ENCODE results near the gene SDS.

SDS gene

DNA sequence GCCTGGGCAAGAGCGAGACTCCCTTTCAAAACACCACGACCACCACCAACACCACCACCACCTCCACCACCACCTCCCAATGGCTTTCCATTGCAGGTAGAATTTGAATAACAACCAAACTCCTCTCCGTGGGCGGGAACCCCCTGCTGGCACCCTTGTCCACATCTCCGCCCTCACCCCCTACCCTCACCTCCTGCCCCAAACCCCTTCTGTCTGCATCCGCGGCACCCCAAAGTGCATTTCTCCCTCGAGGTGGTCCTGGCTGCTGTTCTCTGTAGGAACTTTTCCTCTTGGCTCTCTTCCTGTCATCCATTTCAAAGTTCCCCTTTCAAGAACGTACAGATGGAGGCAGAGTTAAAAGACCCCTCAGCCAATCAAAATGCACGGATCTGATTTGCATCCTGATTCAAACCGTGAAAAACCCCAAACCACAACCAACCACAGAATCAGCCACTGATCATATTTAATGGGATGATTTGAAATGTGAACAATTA is 22.3 kb upstream of the SDS start:
- DNase-seq (ENCODE audit: low spot score) (no peak), FAIRE-seq (no peak)

GRCh38 chr12:113424915-113425823 is 21.5 kb upstream of the SDS start:
- DNase-seq (ENCODE audit: low spot score) (peak; percentile 14), FAIRE-seq (no peak)

DNA sequence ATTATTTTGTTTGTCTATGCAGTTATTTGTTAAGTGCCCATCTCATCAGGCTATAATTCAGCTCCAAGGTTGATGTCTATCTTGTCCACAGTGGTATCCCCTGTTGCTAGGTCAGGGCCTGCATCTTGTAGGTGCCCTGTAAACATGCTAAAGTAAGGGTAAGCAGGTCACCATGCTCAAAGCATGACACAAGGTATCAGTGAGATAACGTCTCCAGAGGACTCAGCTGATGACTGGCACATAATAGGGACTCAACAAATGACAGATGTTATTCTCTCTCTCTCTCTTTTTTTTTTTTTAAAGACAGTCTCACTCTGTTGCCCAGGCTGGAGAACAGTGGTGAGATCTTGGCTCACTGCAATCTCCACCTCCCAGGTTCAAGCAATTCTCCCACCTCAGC is 20.8 kb upstream of the SDS start:
- FAIRE-seq (no peak), DNase-seq (ENCODE audit: low spot score) (no peak)

DNA sequence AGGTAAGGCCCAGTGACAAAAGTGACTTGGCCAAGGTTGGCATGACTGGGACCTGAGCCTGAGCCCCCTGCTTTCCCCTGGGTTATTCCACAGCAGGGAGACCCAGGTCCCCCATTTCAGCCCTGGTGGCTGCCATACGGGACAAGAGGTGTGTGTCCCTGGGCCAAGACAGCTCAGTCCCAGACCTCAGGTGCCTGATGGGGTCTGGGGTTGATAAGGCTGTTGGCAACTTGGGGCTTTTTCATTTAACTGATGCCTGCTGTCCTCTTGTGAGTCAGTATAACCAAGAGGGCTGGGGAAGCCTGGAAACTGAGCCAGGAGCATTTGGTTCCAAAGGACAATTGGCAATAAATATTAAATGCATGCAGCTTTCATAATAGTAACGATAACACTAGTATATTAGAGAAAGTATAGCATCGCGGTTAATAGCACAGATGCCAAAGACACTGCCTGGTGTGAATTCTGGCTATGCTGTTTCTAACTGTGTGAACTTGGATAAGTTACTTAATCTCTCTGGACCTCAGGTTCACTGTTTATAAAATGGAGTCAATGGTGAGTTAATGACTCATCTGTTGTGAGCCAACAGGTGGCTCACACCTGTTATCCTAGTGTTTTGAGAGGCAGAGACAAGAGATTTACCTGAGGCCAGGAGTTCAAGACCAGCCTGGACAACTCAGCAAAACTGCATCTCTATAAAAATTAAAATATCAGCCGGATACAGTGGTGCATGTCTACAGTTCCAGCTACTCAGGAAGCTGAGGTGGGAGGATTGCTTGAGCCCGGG is 19.4 kb upstream of the SDS start:
- no peak for FAIRE-seq
- DNase-seq (ENCODE audit: low spot score) = no peak

DNA sequence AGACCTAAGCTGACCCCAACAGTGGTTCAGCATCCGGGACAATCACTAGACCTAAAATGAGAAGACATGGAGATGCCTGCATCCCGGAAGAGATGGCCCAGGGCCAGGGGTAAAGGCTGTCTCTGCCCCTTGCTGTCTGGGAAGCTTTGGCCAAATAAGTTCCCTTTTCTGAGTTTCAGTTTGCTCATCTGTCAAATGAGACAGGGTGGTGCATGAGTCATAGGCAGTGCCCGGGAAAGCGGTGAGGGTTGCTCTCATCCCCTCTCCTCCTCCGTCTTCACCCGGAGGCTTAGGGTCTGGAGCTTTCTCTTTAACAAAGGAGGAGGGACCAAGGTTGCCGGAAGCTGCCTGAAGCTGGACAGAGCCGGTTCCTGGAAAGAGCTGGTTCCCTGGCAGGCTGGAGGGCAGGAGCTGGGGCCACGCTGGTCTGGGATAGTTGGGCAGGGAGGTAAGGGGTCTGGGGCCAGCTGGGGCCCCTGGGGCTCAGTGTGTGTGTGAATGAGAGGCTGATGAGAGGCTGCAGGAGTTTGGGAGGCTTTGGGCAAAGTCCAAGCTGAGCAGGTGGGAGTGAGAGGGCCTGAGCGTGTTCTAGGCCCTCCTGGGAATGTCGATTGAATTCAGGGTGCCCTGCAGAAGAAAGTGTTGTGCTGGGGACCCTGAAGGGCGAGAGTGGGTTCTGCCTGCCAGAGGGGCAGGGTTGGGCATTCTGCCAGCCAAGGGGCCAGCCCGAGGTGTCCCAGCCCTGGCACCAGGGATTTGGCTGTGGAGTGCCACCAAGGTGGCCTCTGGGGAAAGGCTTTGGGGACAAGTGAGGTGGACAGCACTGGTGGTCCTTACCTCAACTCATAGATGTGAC is 18.6 kb upstream of the SDS start, which contains the start of gene SDSL:
TSS of gene SDSL (plus strand) at position 351 of the 856 bp plus-strand sequence. CDS start 5,603 bp downstream, outside the sequence.
- peak; percentile 89 for FAIRE-seq

DNA sequence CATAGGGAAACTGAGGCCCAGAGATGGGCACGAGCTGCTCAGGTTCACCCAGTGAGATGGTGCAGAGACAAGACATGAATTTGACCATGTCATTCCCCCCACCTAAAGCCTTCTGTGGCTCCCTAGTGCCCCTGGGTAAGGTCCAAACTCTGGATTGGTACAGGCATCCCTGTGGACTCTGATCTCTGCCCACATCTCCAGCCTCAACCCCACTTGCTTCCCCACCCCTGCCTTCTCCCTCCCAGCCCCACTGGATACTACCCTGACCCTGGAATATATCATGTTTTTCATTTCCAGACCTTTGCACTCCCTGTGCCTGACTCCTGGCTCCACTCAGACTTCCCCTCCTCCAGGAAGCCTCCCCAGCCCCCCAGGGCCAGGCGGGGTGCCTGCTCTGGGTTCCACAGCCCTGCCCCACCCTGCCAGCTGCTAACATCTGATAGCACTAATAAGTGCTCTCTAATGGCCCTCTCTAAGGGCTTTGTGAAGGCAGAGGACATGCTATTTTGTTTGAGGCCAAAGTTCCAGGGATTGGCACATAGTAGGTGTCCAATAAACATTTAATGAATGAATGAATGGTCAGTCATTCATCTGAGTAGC is 17.4 kb upstream of the SDS start:
- DNase-seq (ENCODE audit: low spot score) (no peak), FAIRE-seq (no peak)

More for the DNA sequence above, 18.6 kb upstream of the SDS start, which contains the start of gene SDSL:
- DNase-seq (ENCODE audit: low spot score) = peak; percentile 89

DNA sequence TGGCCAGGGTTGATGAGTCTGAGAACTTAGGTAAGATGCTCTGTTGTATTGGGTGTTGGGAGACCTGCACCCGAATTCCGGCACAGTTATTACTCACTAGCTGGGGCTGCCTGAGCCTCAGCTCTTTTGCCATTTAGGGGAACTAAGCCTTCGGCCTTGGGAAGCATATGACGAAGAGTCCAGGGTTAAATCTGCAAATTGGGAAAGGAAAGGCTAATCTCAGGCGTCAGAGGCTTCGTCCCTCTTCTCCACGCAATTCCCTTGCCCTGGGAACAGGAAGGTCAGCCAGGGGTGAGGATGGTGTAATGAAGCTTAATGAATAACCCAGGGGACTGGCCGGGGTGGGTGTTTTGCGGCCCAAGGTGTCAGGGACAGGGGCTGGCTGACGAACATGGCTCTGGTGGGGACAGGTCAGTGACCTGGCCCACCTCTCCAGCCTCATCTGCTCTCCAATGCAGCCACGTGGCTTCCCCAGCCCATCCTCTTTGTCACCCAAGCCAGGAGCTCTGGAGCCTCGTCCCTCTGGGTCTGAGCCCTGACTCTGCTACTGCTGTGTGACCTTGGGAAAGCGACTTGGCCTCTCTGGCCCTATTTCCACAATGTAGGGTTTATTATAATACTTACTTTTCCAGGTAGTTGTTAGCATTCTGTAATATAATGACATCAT is 14.7 kb upstream of the SDS start:
- FAIRE-seq (no peak), DNase-seq (ENCODE audit: low spot score) (peak; percentile 41)

- FAIRE-seq (no peak), DNase-seq (ENCODE audit: low spot score) (no peak)
Observed at GRCh38 chr12:113416091-113416754, 12.5 kb upstream of the SDS start.

DNA sequence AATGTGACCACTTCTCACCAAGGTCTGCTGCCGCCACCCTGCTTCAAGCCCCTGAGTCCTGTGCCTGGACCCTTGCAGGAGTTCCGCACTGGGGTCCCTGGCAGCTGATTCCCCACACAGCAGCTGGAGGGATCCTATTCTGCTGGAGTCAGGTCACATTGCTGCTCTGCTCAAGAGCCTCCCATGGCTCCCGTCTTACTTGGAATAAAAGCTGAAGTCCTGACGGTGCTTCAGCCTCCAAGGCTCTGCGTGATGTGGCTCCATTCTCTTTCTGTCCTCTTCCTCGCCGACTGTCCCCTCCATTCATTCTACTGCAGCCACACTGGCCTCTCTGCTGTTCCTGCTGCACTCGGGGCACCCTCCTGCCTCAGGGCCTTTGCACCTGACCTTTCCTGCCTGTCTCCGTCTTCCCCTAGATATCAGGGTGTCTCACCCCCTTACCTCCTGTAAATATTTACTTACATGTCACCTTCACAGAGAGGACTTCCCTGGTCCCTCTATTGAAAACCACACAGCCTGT is 10.9 kb upstream of the SDS start:
- DNase-seq (ENCODE audit: low spot score) (no peak), FAIRE-seq (no peak)

GRCh38 chr12:113413488-113413939 is 9.8 kb upstream of the SDS start:
- DNase-seq (ENCODE audit: low spot score) (peak; percentile 32), FAIRE-seq (no peak)

GRCh38 chr12:113409462-113410124 is 5.9 kb upstream of the SDS start:
- FAIRE-seq = no peak
- DNase-seq (ENCODE audit: low spot score) = no peak

DNA sequence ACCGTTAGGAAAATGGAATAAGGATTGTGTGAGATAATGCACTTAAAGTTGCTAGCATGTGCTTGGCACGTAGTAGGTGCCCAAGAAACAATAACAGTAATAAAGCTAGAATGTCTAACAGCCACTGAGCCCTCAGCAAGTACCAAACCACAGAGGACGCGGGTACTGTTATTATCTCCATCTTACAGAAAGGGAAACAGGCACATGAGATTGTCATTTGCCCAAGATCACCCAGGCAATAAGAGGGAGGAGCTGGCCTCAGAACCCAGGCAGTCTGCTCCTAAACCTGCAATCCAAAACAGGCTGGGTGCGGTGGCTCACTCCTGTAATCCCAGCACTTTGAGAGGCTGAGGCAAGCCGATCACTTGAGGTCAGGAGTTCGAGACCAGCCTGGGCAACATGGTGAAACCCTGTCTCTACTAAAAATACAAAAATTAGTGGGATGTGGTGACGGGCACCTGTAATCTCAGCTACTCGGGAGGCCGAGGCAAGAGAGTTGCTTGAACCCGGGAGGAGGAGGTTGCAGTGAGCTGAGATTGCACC is 5.1 kb upstream of the SDS start:
- FAIRE-seq (no peak), DNase-seq (ENCODE audit: low spot score) (no peak)

DNA sequence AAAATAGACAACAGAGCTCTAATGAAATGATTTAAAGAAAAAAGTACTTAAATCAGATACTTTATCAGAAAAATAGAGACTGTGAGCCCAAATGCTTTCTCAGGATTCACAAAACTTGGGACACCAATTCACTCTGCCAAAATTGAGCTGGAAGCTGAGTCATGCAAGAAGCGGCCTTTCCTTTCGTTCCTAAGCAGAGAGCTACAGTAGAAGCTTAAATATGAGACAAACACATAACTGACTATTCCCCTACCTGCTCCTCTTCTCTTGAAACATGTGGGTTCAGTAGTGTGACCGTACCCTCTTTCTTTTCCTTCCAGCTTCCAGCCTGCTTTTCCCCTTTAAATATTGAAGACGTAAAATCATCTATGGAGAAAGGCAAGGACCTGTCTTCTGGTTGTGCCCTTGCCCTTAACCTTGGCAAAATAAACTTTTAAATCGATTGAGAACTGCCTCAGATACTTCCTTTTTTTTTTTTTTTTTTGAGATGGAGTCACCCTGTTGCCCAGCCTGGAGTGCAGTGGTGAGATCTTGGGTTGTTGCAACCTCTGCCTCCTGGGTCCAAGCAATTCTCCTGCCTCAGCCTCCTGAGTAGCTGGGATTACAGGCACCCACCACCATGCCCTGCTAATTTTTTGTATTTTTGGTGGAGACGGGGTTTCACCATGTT is 4.4 kb upstream of the SDS start:
- DNase-seq (ENCODE audit: low spot score) = no peak
- FAIRE-seq = no peak

DNA sequence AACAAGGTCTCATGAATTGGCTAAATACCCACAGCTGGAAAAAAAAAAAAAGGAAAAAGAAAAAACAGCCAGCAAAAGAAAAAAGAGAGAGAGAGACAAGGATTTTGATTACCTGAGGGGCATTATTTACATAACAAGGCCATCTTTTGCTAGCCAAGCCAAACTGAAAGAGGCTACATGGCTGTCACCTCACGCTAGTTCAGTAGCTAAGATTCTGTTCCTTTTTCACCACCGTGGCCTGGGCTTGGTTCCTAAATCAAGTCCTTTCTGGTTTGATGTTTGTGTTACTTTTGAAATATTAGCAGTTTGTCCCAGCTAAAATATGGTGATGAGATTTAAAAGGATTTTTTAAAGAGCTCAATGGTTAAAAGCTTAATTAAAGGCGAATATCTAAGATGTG is 2.0 kb upstream of the SDS start:
- DNase-seq (ENCODE audit: low spot score) (no peak), FAIRE-seq (no peak)

DNA sequence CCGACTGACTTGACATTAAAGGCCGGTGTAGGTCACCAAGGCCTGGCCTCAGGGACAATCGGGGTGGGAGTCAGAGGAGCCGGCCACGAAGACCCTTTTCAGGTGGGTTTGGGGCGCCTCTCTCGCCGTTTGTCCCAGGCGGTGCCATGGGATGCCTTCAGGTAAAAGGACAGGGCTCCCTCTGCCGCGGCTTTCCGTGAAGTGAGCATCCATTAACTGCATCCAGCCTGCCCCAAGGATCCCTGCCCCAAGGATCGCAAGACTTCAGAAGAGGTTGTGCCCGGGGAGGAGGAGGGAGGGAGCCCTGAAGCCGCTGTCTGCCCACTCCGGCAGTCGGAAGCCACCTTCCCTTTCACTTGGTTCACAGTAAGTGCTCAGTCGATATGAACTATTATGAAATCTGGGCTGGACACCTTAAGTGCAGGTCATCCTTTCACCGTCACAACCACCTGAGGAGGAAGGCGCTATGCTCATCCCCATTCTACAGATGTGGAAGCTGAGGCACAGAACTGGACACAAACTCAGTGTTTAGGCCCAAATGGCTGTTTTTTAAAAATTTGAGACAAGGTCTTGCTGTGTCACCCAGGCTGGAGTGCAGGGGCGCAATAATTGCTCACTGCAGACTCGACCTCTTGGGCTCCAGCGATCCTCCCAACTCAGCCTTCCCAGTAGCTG is 964 bp downstream of the SDS start:
- DNase-seq (ENCODE audit: low spot score) (no peak), FAIRE-seq (no peak)

GRCh38 chr12:113401066-113402000 is 2.4 kb downstream of the SDS start:
- DNase-seq (ENCODE audit: low spot score) (no peak), FAIRE-seq (no peak)

Data from RCC 7860 (cell line).